K562 (cell line): Measurements from ENCODE around the gene WDR86. TPM values are rescaled to one million over a fixed set of nuclear protein-coding genes. Genes with fewer than 3 reads are reported as not detected.

Source experiments
- ARID4B ChIP-seq: sonication (generic); formaldehyde crosslinking; IDR thresholded peaks from 2 replicates; pipeline ENCODE4 v1.8.0; 2022; ENCODE audit warnings: mild to moderate bottlenecking, missing genetic modification reagents
- CGGBP1 ChIP-seq: fragments of 250-450 bp; sonication (Bioruptor Pico); IDR thresholded peaks from 2 replicates; pipeline ENCODE4 v1.9.0; 2021; ENCODE audit warnings: mild to moderate bottlenecking
- CHD7 ChIP-seq: fragments of 200-600 bp; sonication (generic); IDR thresholded peaks from one replicate; pipeline ENCODE4 v1.6.1; 2012; ENCODE audit warnings: mild to moderate bottlenecking, low read depth, low read length, inconsistent platforms
- HLTF ChIP-seq: fragments of 450-650 bp; IDR thresholded peaks from 2 replicates; pipeline ENCODE4 v1.6.1; 2016
- HNRNPLL ChIP-seq: fragments of 200-400 bp; formaldehyde crosslinking; IDR thresholded peaks from 2 replicates; pipeline ENCODE4 v1.6.1; 2017; ENCODE audit warnings: low read length, low read depth, mild to moderate bottlenecking; ENCODE audit not compliant: poor library complexity, severe bottlenecking
- MAX ChIP-seq: sonication (generic); formaldehyde crosslinking; IDR thresholded peaks from 2 replicates; pipeline ENCODE4 v1.9.0; 2022; ENCODE audit warnings: mild to moderate bottlenecking, missing genetic modification reagents
- PPARD ChIP-seq: fragments of 250-450 bp; sonication (Bioruptor Pico); IDR thresholded peaks from 2 replicates; pipeline ENCODE4 v1.8.0; 2022; ENCODE audit warnings: inconsistent platforms, mild to moderate bottlenecking, moderate library complexity
- ZBTB9 ChIP-seq: fragments of 450-650 bp; formaldehyde crosslinking; IDR thresholded peaks from 2 replicates; pipeline ENCODE4 v1.4.0; 2020; ENCODE audit warnings: mild to moderate bottlenecking, moderate library complexity
- polyA plus RNA-seq, 8 experiments: library from polyadenylated mRNA; depleted of rRNA in 4 of 8; stranded (reverse) in 5 of 8; unstranded in 3 of 8; fragments of >200 nt; fragmentation: Nextera tagmentation in 2 of 8; fragmentation: Illumina TruSeq in 1 of 8; extraction: Ambion mirVana in 2 of 8; extraction: Trizol in 1 of 8; gene quantifications; 2 replicates each; pipeline versions ENCODE4 v1.2.1 to v1.2.3, GENCODE V29; 2011 to 2014; ENCODE audit warnings: inconsistent platforms in 1 of 8, missing spikeins in 1 of 8
- total RNA-seq, 7 experiments: library from RNA; depleted of rRNA in 6 of 7; stranded (reverse); fragments of >200 nt in 6 of 7; fragmentation: Illumina TruSeq in 2 of 7; extraction: Trizol in 2 of 7; gene quantifications; 2 replicates each; pipeline versions ENCODE4 v1.2.1 to v1.2.3, GENCODE V29; 2011 to 2021; ENCODE audit warnings: low replicate concordance in 1 of 7

WDR86 gene
- total and polyA plus RNA-seq, 9 of the 15 experiments (the other 6 are each of a cell fraction or from before 2014, with no cell fraction given) = 0.24 TPM; not detected in 8

GRCh38 chr7:151392002-151392401, 17.8 kb downstream of the WDR86 start (continued):
- TF ChIP-seq CHD7 (no peak), CGGBP1 (CRISPR knock-in tag) (no peak), PPARD (CRISPR knock-in tag) (no peak), HLTF (no peak), MAX (CRISPR knock-in tag) (no peak), HNRNPLL (no peak), ARID4B (CRISPR knock-in tag) (no peak), ZBTB9 (CRISPR knock-in tag) (no peak)
